GM12878 (cell line): ENCODE results near the gene CYSLTR1. TPM values are rescaled to one million over a fixed set of nuclear protein-coding genes. Genes with fewer than 3 reads are reported as not detected.

Source experiments
- ATAC-seq: fragments of 200-7000 bp; cut with Tn5 transposase; 3 replicates; pipeline ENCODE4 v1.9.1; 2020; ENCODE audit warnings: mild to moderate bottlenecking, moderate library complexity
- BruUV-seq: library from RNA; stranded (reverse); fragments of 400-500 nt; replicated peaks from 2 replicates; lab custom pipeline; 2021; lab: Mats Ljungman, UMichigan
- CTCF ChIA-PET: fragments of 300-600 bp; sonication (Branson Sonifier 250); formaldehyde crosslinking; extraction: SDS; loops from one replicate; lab custom pipeline; 2021; ENCODE audit warnings: inconsistent platforms; lab: Yijun Ruan, JAX
- POLR2A ChIA-PET: fragments of 350-600 bp; formaldehyde crosslinking; extraction: SDS; loops from one replicate; lab custom pipeline; 2021; ENCODE audit warnings: inconsistent platforms; lab: Charles Lee
- RAD21 ChIA-PET: fragments of 300-600 bp; sonication (Branson Sonifier 250); formaldehyde crosslinking; loops from one replicate; lab custom pipeline; 2023; ENCODE audit warnings: antibody characterized with exemption; ENCODE audit not compliant: unreplicated experiment; lab: Charles Lee
- SMC1A ChIA-PET: fragments of 300-600 bp; sonication (Branson Sonifier 250); formaldehyde crosslinking; loops from one replicate; lab custom pipeline; 2023; ENCODE audit not compliant: unreplicated experiment, uncharacterized antibody; lab: Charles Lee
- DNase-seq: peaks from one replicate; pipeline ENCODE4 v3.0.0-alpha.2; 2011; ENCODE audit warnings: low read depth, low spot score
- FAIRE-seq: peaks from 3 replicates; lab custom pipeline; 2011; peaks lifted over from hg19 to GRCh38; lab: Jason Lieb, UNC
- H2AFZ ChIP-seq: 2 replicates; pipeline ENCODE4 v1.6.0; 2011; ENCODE audit warnings: low read depth, low read length, control low read depth; ENCODE audit not compliant: control insufficient read depth
- H3K27ac ChIP-seq: 2 replicates; pipeline ENCODE4 v1.5.1; 2011; ENCODE audit warnings: control low read depth; ENCODE audit not compliant: control insufficient read depth, insufficient read depth
- H3K27me3 ChIP-seq, 2 experiments: replicated peaks in 1 of 2; 2 replicates each; pipeline versions ENCODE4 v1.6.0 to v1.6.1; 2011; ENCODE audit warnings: low read length in 1 of 2; ENCODE audit not compliant: control insufficient read depth in 2 of 2, insufficient read depth in 2 of 2
- H3K36me3 ChIP-seq, 2 experiments: 2 replicates each; pipeline ENCODE4 v1.5.1; 2011; ENCODE audit warnings: low read length in 1 of 2; ENCODE audit not compliant: control insufficient read depth in 2 of 2, insufficient read depth in 2 of 2
- H3K4me1 ChIP-seq: 2 replicates; pipeline ENCODE4 v1.6.1; 2011; ENCODE audit warnings: mild to moderate bottlenecking, low read length, moderate library complexity, mixed read lengths; ENCODE audit not compliant: control insufficient read depth, insufficient read depth
- H3K4me2 ChIP-seq: 2 replicates; pipeline ENCODE4 v1.6.0; 2011; ENCODE audit warnings: control low read depth; ENCODE audit not compliant: control insufficient read depth, insufficient read depth
- H3K4me3 ChIP-seq: fragments of 200-600 bp; sonication (generic); 2 replicates; pipeline ENCODE4 v1.5.1; 2016
- H3K79me2 ChIP-seq: 2 replicates; pipeline ENCODE4 v1.6.0; 2011; ENCODE audit warnings: low read length; ENCODE audit not compliant: control insufficient read depth, insufficient read depth
- H3K9ac ChIP-seq: 2 replicates; pipeline ENCODE4 v1.8.0; 2011; ENCODE audit warnings: low read length, control low read depth, mixed read lengths; ENCODE audit not compliant: control insufficient read depth, insufficient read depth
- H3K9me3 ChIP-seq: replicated peaks from 3 replicates; pipeline ENCODE4 v1.5.1; 2011; ENCODE audit warnings: mild to moderate bottlenecking, low read length; ENCODE audit not compliant: control insufficient read depth, insufficient read depth
- H4K20me1 ChIP-seq: 2 replicates; pipeline ENCODE4 v1.6.0; 2011; ENCODE audit not compliant: control insufficient read depth, insufficient read depth
- BMI1 ChIP-seq: fragments of 450-650 bp; IDR thresholded peaks from 2 replicates; pipeline ENCODE4 v1.6.1; 2016; ENCODE audit warnings: mild to moderate bottlenecking, moderate library complexity, borderline replicate concordance
- GATAD2B ChIP-seq: fragments of 450-650 bp; conservative IDR thresholded peaks from 2 replicates; pipeline ENCODE4 v1.6.1; 2017; ENCODE audit warnings: low read depth, mild to moderate bottlenecking, moderate library complexity
- POU2F2 ChIP-seq: IDR thresholded peaks from 3 replicates; pipeline ENCODE4 v1.6.1; 2011; ENCODE audit warnings: low read depth, mild to moderate bottlenecking, low read length, borderline replicate concordance
- ZSCAN29 ChIP-seq: fragments of 450-650 bp; IDR thresholded peaks from 2 replicates; pipeline ENCODE4 v1.6.1; 2017; ENCODE audit warnings: mild to moderate bottlenecking, moderate library complexity
- WGBS: methylation state at CpG from one replicate; pipeline ENCODE4 v1.1.6; 2016; ENCODE audit warnings: low lambda C conversion rate; ENCODE audit not compliant: insufficient replicate concordance, insufficient coverage; ENCODE audit errors: missing lambda C conversion rate; 5-methylcytosine and 5-hydroxymethylcytosine counted together
- in situ Hi-C: fragments of 300-500 bp; cut with MboI; formaldehyde crosslinking; loops from 9 replicates; pipeline ENCODE4 v1.14.3; 2018; ENCODE audit warnings: mixed read lengths
- intact Hi-C: fragments of 100-400 bp; cut with micrococcal nuclease; formaldehyde crosslinking; loops from one replicate; pipeline ENCODE4 v1.14.2; 2022; ENCODE audit not compliant: unreplicated experiment
- polyA plus RNA-seq, 11 experiments: library from polyadenylated mRNA; depleted of rRNA in 4 of 11; unstranded in 6 of 11; stranded (reverse) in 5 of 11; fragments of >200 nt; fragmentation: Nextera tagmentation in 4 of 11; fragmentation: Illumina TruSeq in 1 of 11; extraction: Ambion mirVana in 4 of 11; extraction: Trizol in 1 of 11; gene quantifications; 1 replicate in 1 of 11; 2 replicates in 10 of 11; pipeline versions ENCODE4 v1.2.1 to v1.2.3, GENCODE V29; 2011 to 2016; ENCODE audit warnings: inconsistent platforms in 2 of 11, missing spikeins in 2 of 11, low read depth in 1 of 11
- total RNA-seq, 4 experiments: library from RNA; depleted of rRNA in 3 of 4; stranded (reverse); fragments of >200 nt in 3 of 4; fragmentation: Illumina TruSeq in 1 of 4; extraction: Trizol in 1 of 4; gene quantifications; 2 replicates each; pipeline versions ENCODE4 v1.2.1 to v1.2.3, GENCODE V29; 2013 to 2021
- TF ChIP-seq, protein P1 (sequence below): IDR thresholded peaks from 2 replicates; pipeline ENCODE4 v1.6.1; 2011; ENCODE audit warnings: borderline replicate concordance, low read depth, mild to moderate bottlenecking, moderate library complexity, low read length; ENCODE audit not compliant: insufficient read depth, poor library complexity, severe bottlenecking
- TF ChIP-seq, protein P2 (sequence below): fragments of 450-650 bp; conservative IDR thresholded peaks from 2 replicates; pipeline ENCODE4 v1.6.1; 2017; ENCODE audit warnings: mild to moderate bottlenecking, moderate library complexity
- TF ChIP-seq, protein P3 (sequence below): fragments of 450-650 bp; IDR thresholded peaks from 2 replicates; pipeline ENCODE4 v1.6.1; 2017; ENCODE audit warnings: borderline replicate concordance

Gene CYSLTR1
- total and polyA plus RNA-seq, 10 of the 15 experiments (the other 5 are each of a cell fraction or from before 2014, with no cell fraction given), result 13.7 to 42.0 (median 24.0) TPM

DNA sequence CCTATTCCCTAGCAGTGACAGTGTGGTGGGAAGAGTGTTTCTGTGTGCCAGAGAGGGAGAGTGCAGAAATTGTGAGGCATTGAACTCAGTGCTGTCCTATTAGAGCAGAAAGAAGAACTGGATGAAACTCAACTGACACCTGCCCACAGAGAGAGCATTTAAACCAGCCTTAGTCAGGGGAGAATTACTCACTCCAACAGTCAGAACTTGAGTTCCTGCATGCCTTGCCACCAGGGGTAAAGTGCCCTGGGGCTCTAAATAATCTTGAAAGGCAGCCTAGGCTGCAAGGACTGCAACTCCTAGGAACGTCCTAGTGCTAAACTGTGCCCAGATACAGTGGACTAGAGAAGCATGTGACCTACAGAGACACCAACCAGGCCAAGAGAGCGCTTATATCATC lies 12.8 kb downstream of the CYSLTR1 start:
- ATAC-seq (peak; percentile 77), FAIRE-seq (no peak), DNase-seq (no peak)
- Histone ChIP-seq H4K20me1 (no peaks in the 10 kb centered on the region), H3K27me3 (no peaks in the 10 kb centered on the region), H3K79me2 (no peaks in the 10 kb centered on the region), H3K9ac (no peak overlapping the region), H3K9me3 (no peaks in the 10 kb centered on the region), H3K4me3 (no peak overlapping the region), H3K27ac (no peak overlapping the region), H3K36me3 (no peaks in the 10 kb centered on the region), H3K4me1 (no peaks in the 10 kb centered on the region), H2AFZ (no peak overlapping the region), H3K4me2 (no peak overlapping the region)
- ChIA-PET CTCF (no interaction called here), SMC1A (interaction anchor here (4.2 kb wide), 1 partner anchor 8 kb away, joined by 17 read pairs; no protein-coding TSS in a partner anchor), POLR2A (no interaction called here), RAD21 (no interaction called here)
- intact Hi-C loops, result no loop called here
- BruUV-seq, result no TSS peak
- TF ChIP-seq, protein P1, sequence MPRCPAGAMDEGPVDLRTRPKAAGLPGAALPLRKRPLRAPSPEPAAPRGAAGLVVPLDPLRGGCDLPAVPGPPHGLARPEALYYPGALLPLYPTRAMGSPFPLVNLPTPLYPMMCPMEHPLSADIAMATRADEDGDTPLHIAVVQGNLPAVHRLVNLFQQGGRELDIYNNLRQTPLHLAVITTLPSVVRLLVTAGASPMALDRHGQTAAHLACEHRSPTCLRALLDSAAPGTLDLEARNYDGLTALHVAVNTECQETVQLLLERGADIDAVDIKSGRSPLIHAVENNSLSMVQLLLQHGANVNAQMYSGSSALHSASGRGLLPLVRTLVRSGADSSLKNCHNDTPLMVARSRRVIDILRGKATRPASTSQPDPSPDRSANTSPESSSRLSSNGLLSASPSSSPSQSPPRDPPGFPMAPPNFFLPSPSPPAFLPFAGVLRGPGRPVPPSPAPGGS, result no peak
- TF ChIP-seq, protein P2, sequence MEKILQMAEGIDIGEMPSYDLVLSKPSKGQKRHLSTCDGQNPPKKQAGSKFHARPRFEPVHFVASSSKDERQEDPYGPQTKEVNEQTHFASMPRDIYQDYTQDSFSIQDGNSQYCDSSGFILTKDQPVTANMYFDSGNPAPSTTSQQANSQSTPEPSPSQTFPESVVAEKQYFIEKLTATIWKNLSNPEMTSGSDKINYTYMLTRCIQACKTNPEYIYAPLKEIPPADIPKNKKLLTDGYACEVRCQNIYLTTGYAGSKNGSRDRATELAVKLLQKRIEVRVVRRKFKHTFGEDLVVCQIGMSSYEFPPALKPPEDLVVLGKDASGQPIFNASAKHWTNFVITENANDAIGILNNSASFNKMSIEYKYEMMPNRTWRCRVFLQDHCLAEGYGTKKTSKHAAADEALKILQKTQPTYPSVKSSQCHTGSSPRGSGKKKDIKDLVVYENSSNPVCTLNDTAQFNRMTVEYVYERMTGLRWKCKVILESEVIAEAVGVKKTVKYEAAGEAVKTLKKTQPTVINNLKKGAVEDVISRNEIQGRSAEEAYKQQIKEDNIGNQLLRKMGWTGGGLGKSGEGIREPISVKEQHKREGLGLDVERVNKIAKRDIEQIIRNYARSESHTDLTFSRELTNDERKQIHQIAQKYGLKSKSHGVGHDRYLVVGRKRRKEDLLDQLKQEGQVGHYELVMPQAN, result no peak
- TF ChIP-seq BMI1 (no peak), ZSCAN29 (no peak), GATAD2B (no peak), POU2F2 (no peak)
- TF ChIP-seq, protein P3, sequence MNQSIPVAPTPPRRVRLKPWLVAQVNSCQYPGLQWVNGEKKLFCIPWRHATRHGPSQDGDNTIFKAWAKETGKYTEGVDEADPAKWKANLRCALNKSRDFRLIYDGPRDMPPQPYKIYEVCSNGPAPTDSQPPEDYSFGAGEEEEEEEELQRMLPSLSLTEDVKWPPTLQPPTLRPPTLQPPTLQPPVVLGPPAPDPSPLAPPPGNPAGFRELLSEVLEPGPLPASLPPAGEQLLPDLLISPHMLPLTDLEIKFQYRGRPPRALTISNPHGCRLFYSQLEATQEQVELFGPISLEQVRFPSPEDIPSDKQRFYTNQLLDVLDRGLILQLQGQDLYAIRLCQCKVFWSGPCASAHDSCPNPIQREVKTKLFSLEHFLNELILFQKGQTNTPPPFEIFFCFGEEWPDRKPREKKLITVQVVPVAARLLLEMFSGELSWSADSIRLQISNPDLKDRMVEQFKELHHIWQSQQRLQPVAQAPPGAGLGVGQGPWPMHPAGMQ, result no peak
- WGBS, result 2% methylated on average over 2 of the region's 2 CpGs
- in situ Hi-C loops, result no loop called here
